GM12801 (cell line): ENCODE measurements around the gene TRAPPC6A.

Experiments
- TF ChIP-seq, protein P1 (sequence below): IDR thresholded peaks from one replicate; pipeline ENCODE4 v1.5.1; 2011; ENCODE audit warnings: control low read depth; ENCODE audit not compliant: insufficient read length; ENCODE audit errors: extremely low read depth

TRAPPC6A gene

DNA sequence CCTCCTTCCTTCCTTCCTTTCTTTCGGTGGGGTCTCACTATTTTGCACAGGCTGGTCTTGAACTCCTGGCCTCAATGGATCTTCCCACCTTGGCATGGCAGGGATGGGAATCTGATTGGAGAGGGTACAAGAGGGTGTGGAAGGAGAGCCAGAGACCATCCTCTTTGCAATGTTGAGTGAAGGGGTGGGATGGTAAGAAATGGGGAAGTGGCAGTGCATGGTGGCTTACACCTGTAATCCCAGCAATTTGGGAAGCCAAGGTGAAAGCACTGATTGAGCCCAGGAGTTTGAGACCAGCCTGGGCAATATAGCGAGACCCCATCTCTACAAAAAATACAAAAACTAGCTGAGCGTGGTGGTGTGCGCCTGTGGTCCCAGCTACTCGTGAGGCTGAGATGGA lies 6.1 kb upstream of the TRAPPC6A start:
- TF ChIP-seq, protein P1, sequence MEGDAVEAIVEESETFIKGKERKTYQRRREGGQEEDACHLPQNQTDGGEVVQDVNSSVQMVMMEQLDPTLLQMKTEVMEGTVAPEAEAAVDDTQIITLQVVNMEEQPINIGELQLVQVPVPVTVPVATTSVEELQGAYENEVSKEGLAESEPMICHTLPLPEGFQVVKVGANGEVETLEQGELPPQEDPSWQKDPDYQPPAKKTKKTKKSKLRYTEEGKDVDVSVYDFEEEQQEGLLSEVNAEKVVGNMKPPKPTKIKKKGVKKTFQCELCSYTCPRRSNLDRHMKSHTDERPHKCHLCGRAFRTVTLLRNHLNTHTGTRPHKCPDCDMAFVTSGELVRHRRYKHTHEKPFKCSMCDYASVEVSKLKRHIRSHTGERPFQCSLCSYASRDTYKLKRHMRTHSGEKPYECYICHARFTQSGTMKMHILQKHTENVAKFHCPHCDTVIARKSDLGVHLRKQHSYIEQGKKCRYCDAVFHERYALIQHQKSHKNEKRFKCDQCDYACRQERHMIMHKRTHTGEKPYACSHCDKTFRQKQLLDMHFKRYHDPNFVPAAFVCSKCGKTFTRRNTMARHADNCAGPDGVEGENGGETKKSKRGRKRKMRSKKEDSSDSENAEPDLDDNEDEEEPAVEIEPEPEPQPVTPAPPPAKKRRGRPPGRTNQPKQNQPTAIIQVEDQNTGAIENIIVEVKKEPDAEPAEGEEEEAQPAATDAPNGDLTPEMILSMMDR, result no peak

- TF ChIP-seq, protein P1, result no peak
These were observed 4.7 kb upstream of the TRAPPC6A start for GRCh38 chr19:45182758-45183157.

GRCh38 chr19:45180936-45181335 lies 2.9 kb upstream of the TRAPPC6A start:
- TF ChIP-seq, protein P1, result no peak

- TF ChIP-seq, protein P1, result no peak
These were observed 1.9 kb upstream of the TRAPPC6A start for GRCh38 chr19:45179892-45180370.

- TF ChIP-seq, protein P1, result no peak
These were observed 1.2 kb upstream of the TRAPPC6A start for GRCh38 chr19:45179072-45179891.

- TF ChIP-seq, protein P1, result no peak
These were observed 430 bp upstream of the TRAPPC6A start, which contains the start of gene BLOC1S3 for GRCh38 chr19:45178262-45179071. Gene BLOC1S3 (plus strand): TSS chr19:45178784. CDS start chr19:45179297, 513 bp downstream.
